PC-3 (cell line): Measurements from ENCODE around the gene SLC39A11.

Source experiments
- CTCF ChIP-seq: fragments of 300-600 bp; sonication (generic); conservative IDR thresholded peaks from 2 replicates; pipeline ENCODE4 v1.5.1; 2017; ENCODE audit warnings: antibody characterized with exemption, low read depth, mild to moderate bottlenecking, low read length
- EZH2 ChIP-seq: fragments of 300-600 bp; sonication (generic); IDR thresholded peaks from one replicate; pipeline ENCODE4 v1.6.1; 2017; ENCODE audit warnings: antibody characterized with exemption, mild to moderate bottlenecking, low read length; ENCODE audit not compliant: unreplicated experiment
- EZH2phosphoT487 ChIP-seq: fragments of 300-600 bp; sonication (generic); IDR thresholded peaks from 2 replicates; pipeline ENCODE4 v1.6.1; 2018; ENCODE audit warnings: mild to moderate bottlenecking, antibody characterized with exemption, low read length, borderline replicate concordance

GRCh38 chr17:72989074-72989610 lies 103.3 kb downstream of the SLC39A11 start:
- no peak for TF ChIP-seq CTCF
- TF ChIP-seq EZH2phosphoT487: no peak
- TF ChIP-seq EZH2: no peak
